HG03095 (cell line): ENCODE measurements around the gene HNRNPL.
A peak's percentile ranks its signal among the peaks of the same experiment; 100 is the strongest.
"Not testable (repeated sequence)": the region's sequence is repeated elsewhere in the genome, so short reads cannot be mapped to it uniquely, and the experiment has no call there.

ENCODE experiments used
- ATAC-seq: cut with Tn5 transposase; IDR thresholded peaks from one replicate; pipeline ENCODE4 v1.9.1; 2021; ENCODE audit warnings: moderate library complexity; ENCODE audit not compliant: unreplicated experiment

Gene HNRNPL

DNA sequence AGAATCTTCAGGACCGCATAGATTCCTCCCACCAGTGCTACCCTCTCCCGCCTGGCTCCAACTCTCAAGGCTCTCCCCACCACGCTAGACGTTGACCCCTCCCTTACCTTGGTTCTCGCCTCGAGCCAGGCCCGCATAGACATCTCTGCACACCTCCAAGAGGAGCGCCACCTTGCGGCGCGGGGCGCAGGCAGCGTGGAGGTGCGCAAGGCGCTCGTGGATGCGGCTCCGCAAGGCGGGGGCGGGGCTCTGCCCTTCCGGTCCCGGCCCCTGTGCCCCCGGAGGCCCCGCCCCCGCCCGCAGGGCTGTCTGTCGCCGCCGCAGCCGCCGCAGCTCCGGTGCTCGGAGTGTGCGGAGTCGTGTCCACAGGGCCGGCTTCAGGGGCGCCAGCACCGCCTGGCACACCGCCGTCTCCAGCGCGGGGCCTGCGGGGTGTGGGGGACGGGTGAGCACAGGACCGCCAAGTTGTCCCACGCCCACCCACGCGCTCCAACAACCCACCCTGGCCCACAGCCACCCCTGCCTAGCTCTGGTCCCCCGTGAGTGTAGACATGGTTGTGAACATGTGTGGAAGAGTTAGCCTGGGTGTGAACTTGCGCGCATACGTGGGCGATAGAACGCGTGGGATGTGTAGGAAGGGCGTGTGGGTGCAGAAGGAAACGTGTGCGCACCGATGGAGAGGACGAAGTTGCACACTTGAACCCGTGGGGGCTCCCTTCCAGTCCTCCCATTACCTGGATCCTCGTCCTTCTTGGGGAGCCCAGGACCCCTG is 20.2 kb upstream of the HNRNPL start:
- ATAC-seq, result peak; percentile 58

DNA sequence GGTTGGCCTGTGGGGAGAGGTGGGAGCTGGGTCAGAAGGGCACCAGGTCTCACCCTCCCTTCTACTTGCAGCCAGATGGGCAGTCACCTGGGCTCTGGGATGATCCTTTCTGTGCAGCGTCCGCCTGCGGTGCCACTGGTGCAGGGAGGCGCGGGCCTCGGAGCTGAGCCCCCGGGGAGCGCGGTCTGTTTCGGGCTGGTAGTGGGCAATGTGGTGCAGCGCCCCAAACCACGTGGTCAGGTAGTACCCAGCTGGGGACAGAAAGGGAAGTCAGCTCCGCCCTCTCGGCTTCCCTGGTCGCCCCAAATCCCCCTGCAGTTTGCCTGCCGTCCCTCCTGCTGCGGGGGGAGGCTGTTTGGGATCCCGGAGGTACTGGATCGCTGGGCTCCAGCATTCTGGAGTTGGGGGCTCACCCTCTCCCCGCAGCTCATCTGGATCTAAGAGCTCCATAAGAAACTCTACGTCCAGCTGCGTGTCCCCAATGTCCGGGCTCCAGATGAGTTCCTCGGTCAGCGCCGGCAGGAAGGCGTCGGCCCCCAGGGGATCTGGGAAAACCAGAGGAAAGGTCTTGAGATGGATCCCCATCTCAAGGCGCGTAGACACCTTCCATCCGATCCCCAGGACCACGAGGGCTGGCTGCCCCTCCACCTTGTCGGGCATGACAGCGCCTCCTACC is 19.5 kb upstream of the HNRNPL start:
- ATAC-seq, result no peak

DNA sequence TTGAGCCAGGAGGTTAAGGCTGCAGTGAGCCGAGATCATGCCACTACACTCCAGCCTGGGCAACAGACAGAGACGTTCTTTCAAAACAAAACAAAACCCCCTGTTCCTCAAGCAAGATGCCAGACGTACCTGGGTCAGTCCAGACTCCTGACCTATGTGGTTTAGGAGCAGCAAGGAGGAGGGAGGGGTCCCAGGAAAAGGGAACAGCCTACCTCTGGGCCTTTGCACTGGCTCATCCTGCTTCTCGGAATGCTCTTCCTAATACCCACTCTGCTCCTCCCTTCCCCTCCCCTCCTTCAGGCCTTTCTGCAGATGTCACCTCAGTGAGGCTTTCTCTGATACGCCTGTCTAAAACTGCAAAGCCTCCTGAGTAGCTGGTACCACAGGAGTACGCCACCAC is 18.8 kb upstream of the HNRNPL start:
- no peak for ATAC-seq

DNA sequence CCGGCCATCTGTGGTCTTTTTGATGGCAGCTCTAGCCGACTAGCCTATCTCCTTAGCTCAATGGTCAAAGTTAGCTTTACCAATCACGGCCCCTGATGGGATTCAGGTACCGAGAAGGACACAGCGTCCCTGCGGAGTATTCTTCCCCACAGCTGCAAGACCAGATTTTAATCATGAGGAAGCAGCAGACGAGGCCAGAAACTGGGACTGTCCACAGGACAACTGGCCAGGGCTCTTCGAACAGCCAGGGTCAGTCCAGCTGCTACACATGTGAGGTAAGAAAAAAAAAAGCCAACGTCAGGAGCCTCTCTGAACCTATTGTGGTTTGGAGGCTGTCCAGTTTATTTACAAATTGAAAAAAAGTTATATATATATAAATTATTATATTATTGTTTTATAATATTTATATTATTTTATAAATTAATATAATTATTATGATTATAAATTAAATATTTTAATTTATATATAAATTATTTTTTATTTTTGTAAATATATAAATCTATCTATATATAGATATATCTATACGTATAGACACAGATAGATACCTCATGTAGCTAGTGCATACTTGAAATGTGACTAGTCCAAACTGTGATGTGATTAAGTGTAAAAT is 17.5 kb upstream of the HNRNPL start:
- ATAC-seq, result no peak

DNA sequence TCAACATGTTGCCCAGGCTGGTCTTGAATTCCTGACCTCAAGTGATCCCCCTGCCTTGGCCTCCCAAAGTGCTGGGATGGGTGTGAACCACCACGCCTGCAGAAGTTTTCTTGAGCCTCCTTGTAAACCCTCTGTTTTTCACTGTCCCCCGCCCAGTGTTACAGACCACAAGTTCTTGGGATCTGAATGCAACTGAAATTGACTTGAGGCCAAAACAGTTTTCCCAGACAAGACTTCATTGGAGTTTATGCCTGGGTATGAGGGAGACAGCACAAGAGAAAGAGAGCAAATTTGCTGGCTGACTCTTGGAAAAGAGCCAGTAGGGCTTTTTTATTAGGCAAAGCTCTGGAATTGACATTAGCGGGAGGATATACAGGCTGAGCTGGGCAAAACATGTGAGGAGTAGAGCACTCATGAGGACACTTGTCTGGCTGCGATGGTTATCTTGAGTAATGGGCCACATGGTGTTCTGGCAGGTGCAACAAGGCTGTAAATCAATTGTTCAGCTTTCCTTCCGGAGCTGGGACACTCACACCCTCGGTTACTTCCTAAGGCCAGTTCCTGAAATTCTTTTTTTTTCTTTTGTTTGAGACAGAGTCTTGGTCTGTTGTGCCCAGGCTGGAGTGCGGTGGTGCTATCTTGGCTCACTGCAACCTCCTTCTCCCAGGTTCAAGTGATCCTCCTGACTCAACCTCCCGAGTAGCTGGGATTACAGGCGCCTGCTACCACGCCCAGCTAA is 12.7 kb upstream of the HNRNPL start:
- ATAC-seq, result no peak

DNA sequence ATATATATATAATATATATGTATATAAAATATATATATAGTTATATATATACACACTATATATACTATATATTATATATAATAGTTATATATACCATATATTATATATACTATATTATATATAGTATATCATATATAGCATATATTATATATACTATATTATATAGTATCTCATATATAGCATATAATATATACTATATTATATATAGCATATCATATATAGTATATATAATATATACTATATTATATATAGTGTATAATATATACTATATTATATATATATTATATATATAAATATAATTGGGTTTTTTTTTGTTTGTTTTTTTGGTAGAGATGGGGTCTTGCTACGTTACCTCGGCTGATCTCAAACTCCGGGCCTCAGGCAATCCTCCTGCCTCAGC is 11.6 kb upstream of the HNRNPL start:
- no peak for ATAC-seq

DNA sequence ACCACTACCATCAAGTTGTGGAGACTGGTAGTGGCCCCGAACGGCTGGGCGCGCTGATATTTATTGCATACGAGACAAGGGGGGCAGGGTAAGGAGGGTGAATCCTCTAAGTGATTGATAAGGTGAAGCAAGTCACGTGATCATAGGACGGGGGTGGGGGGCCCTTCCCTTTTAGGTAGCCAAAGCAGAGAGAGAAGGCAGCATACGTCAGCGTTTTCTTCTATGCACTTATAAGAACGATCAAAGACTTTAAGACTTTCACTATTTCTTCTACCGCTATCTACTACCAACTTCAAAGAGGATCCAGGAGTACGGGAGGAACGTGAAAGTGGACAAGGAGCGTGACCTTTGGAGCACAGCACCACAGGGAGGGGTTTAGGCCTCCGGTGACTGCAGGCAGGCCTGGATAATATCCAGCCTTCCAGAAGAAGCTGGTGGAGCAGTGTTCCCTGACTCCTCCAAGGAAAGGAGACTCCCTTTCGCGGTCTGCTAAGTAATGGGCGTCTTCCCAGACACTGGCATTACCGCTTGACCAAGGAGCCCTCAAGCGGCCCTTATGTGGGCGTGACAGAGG is 9.9 kb upstream of the HNRNPL start:
- not testable (repeated sequence) for ATAC-seq

DNA sequence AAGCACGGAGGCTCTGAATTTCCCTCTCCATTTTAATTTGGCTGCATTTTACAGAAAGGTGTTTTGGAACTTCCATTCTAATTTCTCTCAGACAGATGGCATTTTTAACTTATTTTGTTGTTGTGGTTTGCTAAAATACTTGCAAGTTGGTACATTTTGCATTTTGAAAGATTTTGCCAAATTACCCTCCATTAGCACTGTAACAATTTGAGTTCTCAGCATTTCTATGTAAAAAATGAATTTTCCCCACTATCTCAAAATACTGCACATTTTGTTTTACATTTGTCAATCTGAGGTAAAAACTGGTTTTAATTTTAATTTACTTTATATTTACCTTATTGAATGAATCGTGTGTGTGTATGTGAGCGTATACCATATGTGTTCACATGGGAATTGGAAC is 7.0 kb upstream of the HNRNPL start:
- ATAC-seq, result no peak

DNA sequence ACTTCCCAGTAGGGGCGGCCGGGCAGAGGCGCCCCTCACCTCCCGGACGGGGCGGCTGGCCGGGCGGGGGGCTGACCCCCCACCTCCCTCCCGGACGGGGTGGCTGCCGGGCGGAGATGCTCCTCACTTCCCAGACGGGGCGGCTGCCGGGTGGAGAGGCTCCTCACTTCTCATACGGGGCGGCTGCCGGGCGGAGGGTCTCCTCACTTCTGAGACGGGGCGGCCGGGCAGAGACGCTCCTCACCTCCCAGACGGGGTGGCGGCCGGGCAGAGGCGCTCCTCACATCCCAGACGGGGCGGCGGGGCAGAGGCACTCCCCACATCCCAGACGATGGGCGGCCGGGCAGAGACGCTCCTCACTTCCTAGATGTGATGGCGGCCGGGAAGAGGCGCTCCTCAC is 6.0 kb upstream of the HNRNPL start:
- not testable (repeated sequence) for ATAC-seq

DNA sequence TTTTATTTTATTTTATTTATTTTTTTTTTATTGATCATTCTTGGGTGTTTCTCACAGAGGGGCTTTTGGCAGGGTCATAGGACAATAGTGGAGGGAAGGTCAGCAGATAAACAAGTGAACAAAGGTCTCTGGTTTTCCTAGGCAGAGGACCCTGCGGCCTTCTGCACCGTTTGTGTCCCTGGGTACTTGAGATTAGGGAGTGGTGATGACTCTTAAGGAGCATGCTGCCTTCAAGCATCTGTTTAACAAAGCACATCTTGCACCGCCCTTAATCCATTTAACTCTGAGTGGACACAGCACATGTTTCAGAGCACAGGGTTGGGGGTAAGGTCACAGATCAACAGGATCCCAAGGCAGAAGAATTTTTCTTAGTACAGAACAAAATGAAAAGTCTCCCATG is 5.2 kb upstream of the HNRNPL start:
- not testable (repeated sequence) for ATAC-seq

DNA sequence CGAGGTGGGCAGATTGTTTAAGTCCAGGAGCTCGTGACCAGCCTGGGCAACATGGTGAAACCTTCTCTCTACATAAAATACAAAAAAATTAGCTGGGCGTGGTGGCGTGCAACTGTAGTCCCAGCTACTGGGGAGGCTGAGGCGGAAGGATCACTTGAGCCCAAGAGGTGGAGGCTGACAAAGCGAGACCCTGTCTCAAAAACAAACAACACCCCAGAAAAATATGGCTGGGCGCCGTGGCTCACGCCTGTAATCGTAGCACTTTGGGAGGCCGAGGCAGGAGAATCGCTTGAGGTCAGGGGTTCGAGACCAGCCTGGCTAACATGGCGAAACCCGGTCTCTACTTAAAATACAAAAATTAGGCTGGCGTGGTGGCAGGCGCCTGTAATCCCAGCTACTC is 3.4 kb upstream of the HNRNPL start:
- ATAC-seq, result no peak

DNA sequence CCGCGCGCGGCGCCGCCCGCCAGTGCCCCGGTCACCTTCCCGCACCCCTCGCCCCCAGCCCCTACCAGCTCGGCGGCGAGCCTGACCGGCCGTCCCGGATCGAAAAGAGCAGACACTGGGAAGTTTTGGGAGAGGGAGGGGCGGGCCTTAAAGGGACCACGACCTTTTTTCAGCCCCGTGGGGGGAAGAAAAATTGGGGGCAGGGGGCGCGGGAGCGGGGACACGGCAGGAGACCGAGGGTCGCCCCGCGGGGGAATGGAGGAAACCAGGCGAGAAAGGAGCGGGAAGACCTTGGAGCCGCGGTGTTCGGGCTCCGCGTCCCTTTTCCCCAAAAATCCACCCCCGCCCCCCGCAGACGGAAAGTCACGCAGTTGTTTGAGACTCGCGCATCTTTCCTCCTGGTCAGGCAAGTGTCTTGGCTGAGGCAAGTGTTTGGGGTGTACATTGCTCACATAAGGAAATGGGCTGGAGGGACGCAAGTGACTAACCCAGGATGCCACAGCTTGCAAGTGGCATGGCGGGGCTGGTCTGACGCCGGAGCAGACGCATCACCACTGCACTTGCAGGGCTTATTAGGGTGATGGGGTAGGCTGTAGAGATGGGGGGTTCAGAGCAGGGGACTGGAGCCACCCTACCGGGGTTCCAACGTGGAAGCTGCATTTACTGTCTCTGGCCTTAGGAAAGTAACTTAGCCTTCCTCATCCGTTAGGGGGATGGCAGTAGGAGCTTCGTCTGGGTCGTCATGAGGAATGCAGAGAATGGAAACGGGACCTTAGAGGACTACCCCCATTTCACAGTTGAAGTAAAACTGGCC is 2.7 kb upstream of the HNRNPL start:
- ATAC-seq, result no peak

DNA sequence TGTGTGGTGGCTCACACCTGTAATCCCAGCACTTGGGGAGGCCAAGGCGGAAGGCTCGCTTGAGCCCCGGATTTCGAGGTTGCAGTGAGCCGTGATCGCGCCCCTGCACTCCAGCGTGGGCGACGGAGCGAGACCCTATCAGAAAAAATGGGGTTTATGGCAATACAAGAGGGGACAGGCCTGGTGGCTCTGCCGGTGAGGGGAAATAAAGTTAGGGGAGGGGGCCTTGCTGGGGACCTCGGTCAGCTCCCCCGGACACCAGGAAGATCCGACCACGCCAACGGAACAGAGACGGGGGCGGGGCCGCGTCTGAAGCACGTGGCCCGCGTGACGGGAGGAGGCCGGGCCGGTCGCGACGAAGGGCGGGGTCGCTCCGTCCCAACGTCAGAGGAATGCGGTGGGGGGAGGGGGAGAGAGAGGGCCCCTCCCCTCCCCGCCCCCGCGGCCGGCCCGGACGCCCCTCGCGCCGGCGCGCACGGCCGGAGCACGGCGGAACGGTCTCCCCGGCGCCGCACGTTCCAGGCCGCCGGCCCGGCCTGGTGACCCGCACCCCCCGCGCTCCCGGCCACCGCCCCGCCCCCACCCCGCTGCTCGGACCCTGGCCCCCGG is 1.9 kb upstream of the HNRNPL start:
- no peak for ATAC-seq

DNA sequence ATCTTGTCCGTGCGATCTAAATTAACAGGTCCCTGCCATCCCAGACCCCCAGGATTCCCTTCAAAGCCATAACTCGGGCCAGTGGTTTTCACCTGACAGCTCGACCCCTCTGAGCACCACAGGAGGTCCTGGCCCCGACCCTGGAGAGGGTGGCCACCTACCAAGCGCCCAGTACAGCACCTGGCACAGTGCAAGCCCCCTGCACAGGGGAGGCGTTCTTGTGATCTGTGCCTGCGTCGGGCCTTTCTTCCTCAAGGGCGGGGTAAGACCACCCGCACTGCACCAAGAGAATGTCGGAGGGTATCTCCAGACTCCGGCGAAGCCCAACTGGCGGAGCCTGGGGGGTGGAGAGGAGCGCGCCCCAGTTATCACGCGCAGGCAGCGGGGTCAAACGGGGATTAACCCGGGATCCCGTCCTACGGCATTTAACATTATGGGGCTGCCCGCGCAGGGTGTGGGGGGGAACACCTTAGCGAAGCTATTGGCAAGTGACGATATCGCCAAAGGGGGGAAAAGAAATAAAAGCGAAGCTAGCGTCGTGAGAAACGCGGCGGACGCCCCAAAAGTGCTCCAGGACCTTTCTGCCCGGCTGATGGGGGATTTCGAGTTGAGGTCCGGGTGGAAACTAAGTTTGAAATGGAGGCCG is 1.3 kb upstream of the HNRNPL start:
- ATAC-seq, result no peak

DNA sequence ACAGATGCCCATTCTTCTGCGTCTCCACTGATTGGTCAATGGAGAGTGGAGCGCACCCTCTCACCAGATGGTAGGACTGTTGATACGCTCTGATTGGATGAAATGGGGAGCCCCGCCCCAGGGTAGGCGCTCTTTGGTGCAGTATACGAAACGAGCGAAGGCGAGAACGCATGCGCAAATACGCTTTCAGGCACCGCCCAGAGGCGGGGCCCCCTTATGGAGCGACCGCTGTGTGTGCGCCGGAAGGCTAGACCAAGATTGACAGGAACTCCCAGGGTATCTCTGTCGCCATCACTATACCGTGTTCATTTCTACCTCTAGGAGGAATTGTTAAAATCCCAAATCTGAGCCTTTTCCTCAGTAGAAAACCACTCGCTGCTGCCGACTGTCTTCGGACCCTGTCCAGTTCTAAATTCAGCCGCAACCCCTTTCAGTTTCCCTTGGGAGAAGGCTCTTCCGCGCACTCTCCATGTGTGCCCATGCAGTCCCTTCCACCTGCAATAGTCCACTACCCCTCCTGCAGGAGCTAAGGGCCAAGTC is 720 bp upstream of the HNRNPL start:
- peak; percentile 57 for ATAC-seq

DNA sequence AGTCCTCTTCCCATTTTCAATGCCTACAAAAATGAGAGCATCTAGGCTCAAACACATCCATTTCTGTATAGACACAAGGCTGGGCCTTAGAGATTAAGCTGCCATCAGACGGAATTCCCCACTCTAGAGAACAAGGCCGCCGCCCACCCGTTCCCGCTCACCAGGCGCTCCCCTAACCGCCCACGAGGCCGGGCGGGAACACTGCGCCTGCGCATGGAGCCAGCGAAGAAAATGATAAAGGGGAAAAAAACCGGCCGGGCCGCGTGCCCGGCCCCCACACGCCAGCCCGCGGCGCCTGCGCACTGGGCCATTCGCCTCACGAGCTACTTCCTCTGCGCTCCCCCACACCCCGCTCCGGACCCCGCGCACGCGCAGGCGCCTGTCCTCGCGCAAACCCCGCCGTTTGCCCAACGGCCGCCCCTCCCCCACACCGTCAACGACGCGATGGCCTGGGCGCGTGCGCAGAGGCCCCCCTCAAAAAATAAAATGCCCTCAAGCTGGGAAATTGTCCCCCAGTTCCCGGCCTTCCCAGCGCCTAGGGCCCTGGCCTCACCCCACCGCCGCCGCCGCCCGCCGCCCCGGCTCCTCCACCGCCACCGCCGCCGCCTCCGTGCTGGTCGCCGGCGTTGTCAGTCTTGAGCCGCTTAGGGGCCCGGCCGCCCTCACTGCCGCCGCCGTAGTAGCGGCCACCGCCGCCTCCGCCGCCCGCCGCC is 483 bp downstream of the HNRNPL start:
- no peak for ATAC-seq

DNA sequence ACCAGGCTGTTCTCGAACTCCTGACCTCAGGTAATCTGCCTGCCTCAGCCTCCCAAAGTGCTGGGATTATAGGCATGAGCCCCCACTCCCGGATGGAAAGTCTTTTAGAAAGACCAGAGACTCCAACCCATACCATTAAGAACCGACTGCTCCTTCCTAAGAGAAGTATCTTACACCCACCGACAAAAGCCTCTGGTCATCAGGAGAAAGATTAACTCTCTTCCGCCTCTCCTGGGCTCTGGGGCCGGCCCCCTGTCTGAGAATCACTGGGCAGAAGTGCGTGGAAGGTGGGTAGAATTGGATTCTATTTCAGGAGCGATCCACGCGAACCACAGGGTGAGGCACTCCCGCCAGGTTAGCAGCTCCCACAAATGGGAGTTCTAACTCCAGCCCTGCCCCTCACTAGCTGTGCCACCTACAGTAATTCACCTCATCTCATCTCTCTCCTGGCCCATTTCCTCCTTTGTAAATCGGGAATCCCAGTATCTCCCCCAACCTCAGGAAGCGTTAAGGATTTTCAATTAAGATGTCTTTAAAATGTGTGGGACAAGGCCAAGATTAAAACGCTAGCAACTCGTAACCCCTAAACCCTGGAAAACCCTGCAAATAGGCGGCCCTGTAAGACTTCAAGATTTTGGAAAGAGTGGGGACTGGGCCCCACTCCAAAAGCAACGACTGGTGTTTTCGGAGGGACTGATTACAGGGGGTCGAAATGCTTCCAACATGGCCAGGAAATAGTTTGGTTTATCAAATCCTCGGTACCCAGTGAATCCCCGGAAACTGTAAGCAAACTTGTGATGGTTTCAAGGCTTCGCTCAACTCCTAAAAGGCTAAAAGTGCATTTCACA is 1.3 kb downstream of the HNRNPL start:
- no peak for ATAC-seq

DNA sequence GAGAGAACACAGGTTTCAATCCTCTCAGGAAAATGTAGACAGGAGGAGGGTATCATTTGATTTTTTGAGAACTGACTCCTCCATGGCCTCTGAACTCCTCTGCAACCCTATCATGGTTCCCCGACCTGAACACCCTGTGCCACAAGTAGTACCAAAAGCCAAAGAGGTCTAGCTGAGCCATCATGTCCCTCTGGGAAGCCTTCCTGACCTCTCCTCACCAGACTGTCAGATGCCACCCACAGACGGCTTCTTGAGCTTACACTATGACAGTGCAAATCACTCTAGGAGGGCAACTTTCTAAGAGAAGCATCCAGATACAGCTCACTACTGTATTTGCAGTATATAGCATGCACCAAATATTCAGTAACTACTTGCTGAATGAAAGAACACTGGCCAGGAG is 3.7 kb downstream of the HNRNPL start:
- ATAC-seq, result no peak
